GM12878 (cell line): ENCODE measurements around the gene FHL5. TPM values are rescaled to one million over a fixed set of nuclear protein-coding genes. Genes with fewer than 3 reads are reported as not detected.

Source experiments
- ATAC-seq: fragments of 200-7000 bp; cut with Tn5 transposase; 3 replicates; pipeline ENCODE4 v1.9.1; 2020; ENCODE audit warnings: mild to moderate bottlenecking, moderate library complexity
- BruUV-seq: library from RNA; stranded (reverse); fragments of 400-500 nt; replicated peaks from 2 replicates; lab custom pipeline; 2021; lab: Mats Ljungman, UMichigan
- CTCF ChIA-PET: fragments of 300-600 bp; sonication (Branson Sonifier 250); formaldehyde crosslinking; extraction: SDS; loops from one replicate; lab custom pipeline; 2021; ENCODE audit warnings: inconsistent platforms; lab: Yijun Ruan, JAX
- POLR2A ChIA-PET: fragments of 350-600 bp; formaldehyde crosslinking; extraction: SDS; loops from one replicate; lab custom pipeline; 2021; ENCODE audit warnings: inconsistent platforms; lab: Charles Lee
- RAD21 ChIA-PET: fragments of 300-600 bp; sonication (Branson Sonifier 250); formaldehyde crosslinking; loops from one replicate; lab custom pipeline; 2023; ENCODE audit warnings: antibody characterized with exemption; ENCODE audit not compliant: unreplicated experiment; lab: Charles Lee
- SMC1A ChIA-PET: fragments of 300-600 bp; sonication (Branson Sonifier 250); formaldehyde crosslinking; loops from one replicate; lab custom pipeline; 2023; ENCODE audit not compliant: unreplicated experiment, uncharacterized antibody; lab: Charles Lee
- DNase-seq: peaks from one replicate; pipeline ENCODE4 v3.0.0-alpha.2; 2011; ENCODE audit warnings: low read depth, low spot score
- FAIRE-seq: peaks from 3 replicates; lab custom pipeline; 2011; peaks lifted over from hg19 to GRCh38; lab: Jason Lieb, UNC
- H2AFZ ChIP-seq: 2 replicates; pipeline ENCODE4 v1.6.0; 2011; ENCODE audit warnings: low read depth, low read length, control low read depth; ENCODE audit not compliant: control insufficient read depth
- H3K27ac ChIP-seq: 2 replicates; pipeline ENCODE4 v1.5.1; 2011; ENCODE audit warnings: control low read depth; ENCODE audit not compliant: control insufficient read depth, insufficient read depth
- H3K27me3 ChIP-seq, 2 experiments: replicated peaks in 1 of 2; 2 replicates each; pipeline versions ENCODE4 v1.6.0 to v1.6.1; 2011; ENCODE audit warnings: low read length in 1 of 2; ENCODE audit not compliant: control insufficient read depth in 2 of 2, insufficient read depth in 2 of 2
- H3K36me3 ChIP-seq, 2 experiments: 2 replicates each; pipeline ENCODE4 v1.5.1; 2011; ENCODE audit warnings: low read length in 1 of 2; ENCODE audit not compliant: control insufficient read depth in 2 of 2, insufficient read depth in 2 of 2
- H3K4me1 ChIP-seq: 2 replicates; pipeline ENCODE4 v1.6.1; 2011; ENCODE audit warnings: mild to moderate bottlenecking, low read length, moderate library complexity, mixed read lengths; ENCODE audit not compliant: control insufficient read depth, insufficient read depth
- H3K4me2 ChIP-seq: 2 replicates; pipeline ENCODE4 v1.6.0; 2011; ENCODE audit warnings: control low read depth; ENCODE audit not compliant: control insufficient read depth, insufficient read depth
- H3K4me3 ChIP-seq: fragments of 200-600 bp; sonication (generic); 2 replicates; pipeline ENCODE4 v1.5.1; 2016
- H3K79me2 ChIP-seq: 2 replicates; pipeline ENCODE4 v1.6.0; 2011; ENCODE audit warnings: low read length; ENCODE audit not compliant: control insufficient read depth, insufficient read depth
- H3K9ac ChIP-seq: 2 replicates; pipeline ENCODE4 v1.8.0; 2011; ENCODE audit warnings: low read length, control low read depth, mixed read lengths; ENCODE audit not compliant: control insufficient read depth, insufficient read depth
- H3K9me3 ChIP-seq: replicated peaks from 3 replicates; pipeline ENCODE4 v1.5.1; 2011; ENCODE audit warnings: mild to moderate bottlenecking, low read length; ENCODE audit not compliant: control insufficient read depth, insufficient read depth
- H4K20me1 ChIP-seq: 2 replicates; pipeline ENCODE4 v1.6.0; 2011; ENCODE audit not compliant: control insufficient read depth, insufficient read depth
- ATF2 ChIP-seq: IDR thresholded peaks from 2 replicates; pipeline ENCODE4 v1.6.1; 2012; ENCODE audit warnings: low read length, inconsistent platforms
- BRCA1 ChIP-seq: IDR thresholded peaks from 2 replicates; pipeline ENCODE4 v1.6.1; 2011; ENCODE audit warnings: low read depth, low read length, improper control_type of control experiment
- EP300 ChIP-seq, 2 experiments: fragments of 150-350 bp in 1 of 2; IDR thresholded peaks; 2 replicates each; pipeline ENCODE4 v1.6.1; 2011 to 2012; ENCODE audit warnings: low read depth in 2 of 2, low read length in 2 of 2, borderline replicate concordance in 1 of 2, improper control_type of control experiment in 1 of 2, inconsistent platforms in 1 of 2; ENCODE audit not compliant: control insufficient read depth in 1 of 2
- ESRRA ChIP-seq: IDR thresholded peaks from 2 replicates; pipeline ENCODE4 v1.6.1; 2012; ENCODE audit warnings: mild to moderate bottlenecking, low read length, improper control_type of control experiment
- POLR2AphosphoS2 ChIP-seq: IDR thresholded peaks from 2 replicates; pipeline ENCODE4 v1.6.1; 2011; ENCODE audit warnings: low read depth, mild to moderate bottlenecking, low read length, improper control_type of control experiment, moderate library complexity
- POU2F2 ChIP-seq: IDR thresholded peaks from 3 replicates; pipeline ENCODE4 v1.6.1; 2011; ENCODE audit warnings: low read depth, mild to moderate bottlenecking, low read length, borderline replicate concordance
- SPI1 ChIP-seq: IDR thresholded peaks from 2 replicates; pipeline ENCODE4 v1.6.1; 2011; ENCODE audit warnings: low read depth, mild to moderate bottlenecking, low read length, moderate library complexity, borderline replicate concordance; ENCODE audit not compliant: insufficient read depth
- ZNF217 ChIP-seq: fragments of 450-650 bp; IDR thresholded peaks from 2 replicates; pipeline ENCODE4 v1.6.1; 2017; ENCODE audit warnings: antibody characterized with exemption, mild to moderate bottlenecking
- in situ Hi-C: fragments of 300-500 bp; cut with MboI; formaldehyde crosslinking; loops from 9 replicates; pipeline ENCODE4 v1.14.3; 2018; ENCODE audit warnings: mixed read lengths
- intact Hi-C: fragments of 100-400 bp; cut with micrococcal nuclease; formaldehyde crosslinking; loops from one replicate; pipeline ENCODE4 v1.14.2; 2022; ENCODE audit not compliant: unreplicated experiment
- polyA plus RNA-seq, 11 experiments: library from polyadenylated mRNA; depleted of rRNA in 4 of 11; unstranded in 6 of 11; stranded (reverse) in 5 of 11; fragments of >200 nt; fragmentation: Nextera tagmentation in 4 of 11; fragmentation: Illumina TruSeq in 1 of 11; extraction: Ambion mirVana in 4 of 11; extraction: Trizol in 1 of 11; gene quantifications; 1 replicate in 1 of 11; 2 replicates in 10 of 11; pipeline versions ENCODE4 v1.2.1 to v1.2.3, GENCODE V29; 2011 to 2016; ENCODE audit warnings: inconsistent platforms in 2 of 11, missing spikeins in 2 of 11, low read depth in 1 of 11
- total RNA-seq, 4 experiments: library from RNA; depleted of rRNA in 3 of 4; stranded (reverse); fragments of >200 nt in 3 of 4; fragmentation: Illumina TruSeq in 1 of 4; extraction: Trizol in 1 of 4; gene quantifications; 2 replicates each; pipeline versions ENCODE4 v1.2.1 to v1.2.3, GENCODE V29; 2013 to 2021
- TF ChIP-seq, protein P1 (sequence below): IDR thresholded peaks from 2 replicates; pipeline ENCODE4 v1.6.1; 2012; ENCODE audit warnings: mild to moderate bottlenecking, low read depth, low read length

FHL5 gene
- total and polyA plus RNA-seq, 10 of the 15 experiments (the other 5 are each of a cell fraction or from before 2014, with no cell fraction given), result 0.16 TPM; not detected in 9

GRCh38 chr6:96571551-96571950 lies 8.6 kb downstream of the FHL5 start:
- no peaks in the 10 kb centered on the region for H4K20me1 ChIP-seq
- ChIA-PET CTCF (no interaction called here), POLR2A (no interaction called here), RAD21 (no interaction called here), SMC1A (interaction anchor here (1.1 kb wide), 1 partner anchor 40 kb away, joined by 3 read pairs; no protein-coding TSS in a partner anchor)
- H3K27ac ChIP-seq, result no peak overlapping the region
- H3K4me3 ChIP-seq, result no peak overlapping the region
- no peaks in the 10 kb centered on the region for H3K79me2 ChIP-seq
- FAIRE-seq (no peak), ATAC-seq (no peak), DNase-seq (no peak)
- no TSS peak for BruUV-seq
- no peak overlapping the region for H2AFZ ChIP-seq
- no peaks in the 10 kb centered on the region; the same call in 2 of the 3 replicates for H3K9me3 ChIP-seq
- no peaks in the 10 kb centered on the region for H3K4me1 ChIP-seq
- intact Hi-C loops, result no loop called here
- TF ChIP-seq BRCA1, result no peak
- TF ChIP-seq ESRRA, result no peak
- no peak for TF ChIP-seq ATF2
- TF ChIP-seq, protein P1, sequence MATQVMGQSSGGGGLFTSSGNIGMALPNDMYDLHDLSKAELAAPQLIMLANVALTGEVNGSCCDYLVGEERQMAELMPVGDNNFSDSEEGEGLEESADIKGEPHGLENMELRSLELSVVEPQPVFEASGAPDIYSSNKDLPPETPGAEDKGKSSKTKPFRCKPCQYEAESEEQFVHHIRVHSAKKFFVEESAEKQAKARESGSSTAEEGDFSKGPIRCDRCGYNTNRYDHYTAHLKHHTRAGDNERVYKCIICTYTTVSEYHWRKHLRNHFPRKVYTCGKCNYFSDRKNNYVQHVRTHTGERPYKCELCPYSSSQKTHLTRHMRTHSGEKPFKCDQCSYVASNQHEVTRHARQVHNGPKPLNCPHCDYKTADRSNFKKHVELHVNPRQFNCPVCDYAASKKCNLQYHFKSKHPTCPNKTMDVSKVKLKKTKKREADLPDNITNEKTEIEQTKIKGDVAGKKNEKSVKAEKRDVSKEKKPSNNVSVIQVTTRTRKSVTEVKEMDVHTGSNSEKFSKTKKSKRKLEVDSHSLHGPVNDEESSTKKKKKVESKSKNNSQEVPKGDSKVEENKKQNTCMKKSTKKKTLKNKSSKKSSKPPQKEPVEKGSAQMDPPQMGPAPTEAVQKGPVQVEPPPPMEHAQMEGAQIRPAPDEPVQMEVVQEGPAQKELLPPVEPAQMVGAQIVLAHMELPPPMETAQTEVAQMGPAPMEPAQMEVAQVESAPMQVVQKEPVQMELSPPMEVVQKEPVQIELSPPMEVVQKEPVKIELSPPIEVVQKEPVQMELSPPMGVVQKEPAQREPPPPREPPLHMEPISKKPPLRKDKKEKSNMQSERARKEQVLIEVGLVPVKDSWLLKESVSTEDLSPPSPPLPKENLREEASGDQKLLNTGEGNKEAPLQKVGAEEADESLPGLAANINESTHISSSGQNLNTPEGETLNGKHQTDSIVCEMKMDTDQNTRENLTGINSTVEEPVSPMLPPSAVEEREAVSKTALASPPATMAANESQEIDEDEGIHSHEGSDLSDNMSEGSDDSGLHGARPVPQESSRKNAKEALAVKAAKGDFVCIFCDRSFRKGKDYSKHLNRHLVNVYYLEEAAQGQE, result no peak
- TF ChIP-seq SPI1, result no peak
- no peak for TF ChIP-seq POU2F2
- no peak for TF ChIP-seq POLR2AphosphoS2
- no peak for TF ChIP-seq ZNF217
- no peak for TF ChIP-seq EP300 (IDR thresholded peaks at IDR 0.05; ENCODE audit: borderline replicate concordance in 1 of 2, control insufficient read depth in 1 of 2, low read depth in 2 of 2, low read length in 2 of 2)
- no peak overlapping the region for H3K9ac ChIP-seq
- H3K27me3 ChIP-seq, result no peaks in the 10 kb centered on the region
- H3K36me3 ChIP-seq, result no peaks in the 10 kb centered on the region
- in situ Hi-C loops, result no loop called here
- H3K4me2 ChIP-seq, result no peak overlapping the region
